MM.1S (cell line): ENCODE data around the gene FIP1L1.

Experiments
- CTCF ChIP-seq: fragments of 300-600 bp; sonication (generic); IDR thresholded peaks from 2 replicates; pipeline ENCODE4 v1.5.1; 2016; ENCODE audit warnings: antibody characterized with exemption, low read length, mixed read lengths
- EZH2 ChIP-seq: fragments of 300-600 bp; sonication (generic); optimal IDR thresholded peaks from 2 replicates; pipeline ENCODE3; 2017; ENCODE audit warnings: low read depth, mild to moderate bottlenecking, antibody characterized with exemption, low read length, mixed read lengths
- EZH2phosphoT487 ChIP-seq: fragments of 300-600 bp; sonication (generic); IDR thresholded peaks from 2 replicates; pipeline ENCODE4 v1.6.1; 2018; ENCODE audit warnings: antibody characterized with exemption, low read length

- TF ChIP-seq EZH2 = no peak
- TF ChIP-seq CTCF = no peak
- no peak for TF ChIP-seq EZH2phosphoT487
Measured at GRCh38 chr4:53371049-53371448, 6.4 kb upstream of the FIP1L1 start.
